Fibroblast of villous mesenchyme (primary cell): ENCODE results near the gene DNTT. TPM values are rescaled to one million over a fixed set of nuclear protein-coding genes. Genes with fewer than 3 reads are reported as not detected.

Experiments used
- DNase-seq: peaks from one replicate; pipeline ENCODE4 v3.0.0-alpha.2; 2010; ENCODE audit warnings: low read depth
- H3K4me3 ChIP-seq: 2 replicates; pipeline ENCODE4 v1.5.1; 2011; ENCODE audit warnings: low read depth, mild to moderate bottlenecking, low read length
- CTCF ChIP-seq: IDR thresholded peaks from 2 replicates; pipeline ENCODE4 v1.5.1; 2012; ENCODE audit warnings: low read depth, mild to moderate bottlenecking, low read length; ENCODE audit not compliant: insufficient read depth
- total RNA-seq: library from RNA; depleted of rRNA; stranded (reverse); fragments of >200 nt; gene quantifications from 2 replicates; pipeline ENCODE4 v1.2.3, GENCODE V29; 2012

Gene DNTT
- total RNA-seq, 1 donor, result not detected

- no peak overlapping the region for H3K4me3 ChIP-seq
- TF ChIP-seq CTCF, result no peak
- DNase-seq, result no peak
Observed at GRCh38 chr10:96352582-96352981, 48.3 kb downstream of the DNTT start.

DNA sequence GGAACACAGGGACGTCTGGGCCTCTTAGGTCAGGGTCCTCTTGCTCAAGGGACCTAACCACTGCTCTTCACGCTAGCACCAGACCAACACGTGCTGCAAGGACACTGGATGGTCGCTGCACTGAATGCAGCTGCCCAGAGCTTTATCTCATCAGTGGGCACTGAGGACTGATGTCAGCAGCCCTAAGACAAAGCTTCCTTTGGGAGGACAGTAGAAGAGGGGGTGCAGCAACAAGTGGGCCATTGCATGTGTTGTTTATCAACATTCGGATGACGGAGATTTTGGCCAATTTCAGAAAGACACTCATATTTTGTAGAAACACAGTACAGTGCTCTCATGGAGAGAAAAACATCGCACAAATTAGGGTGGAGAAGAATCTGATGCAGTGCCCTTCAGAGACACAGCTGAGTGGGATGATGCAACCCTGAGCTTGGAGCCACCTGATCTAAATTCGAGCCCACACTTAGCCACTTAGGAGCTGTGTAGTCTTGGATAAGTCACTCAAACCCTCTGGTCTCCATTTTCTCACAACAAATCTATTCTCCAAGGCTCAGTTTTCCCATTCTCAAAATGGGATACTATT is 52.9 kb downstream of the DNTT start:
- DNase-seq, result no peak
- TF ChIP-seq CTCF, result no peak

GRCh38 chr10:96358851-96359540 is 54.8 kb downstream of the DNTT start, which contains the start of gene OPALIN:
TSS of gene OPALIN (minus strand) at chr10:96359002. CDS start at chr10:96358896, 106 bp downstream.
- DNase-seq, result no peak
- no peak for TF ChIP-seq CTCF

More for the DNA sequence above, 52.9 kb downstream of the DNTT start:
- H3K4me3 ChIP-seq, result no peak overlapping the region

DNA sequence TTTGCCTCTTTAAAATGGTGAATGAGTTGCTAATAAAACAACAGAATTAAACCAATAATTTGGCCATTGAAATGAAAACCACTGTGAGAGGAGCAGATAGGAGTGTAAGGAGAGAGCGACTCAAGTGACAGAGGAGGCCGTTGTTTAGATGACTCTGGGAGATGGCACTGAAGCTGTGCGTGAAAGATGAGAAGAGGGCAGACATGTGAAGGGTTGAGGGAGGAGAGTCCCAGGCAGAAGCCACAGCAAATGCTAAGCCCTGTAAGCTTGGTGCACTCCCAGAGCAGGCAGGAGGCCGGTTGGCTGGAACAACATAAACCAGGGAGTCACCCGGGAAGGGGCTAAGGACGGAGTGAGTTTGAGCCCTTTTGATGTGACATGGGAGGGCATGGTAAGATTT is 55.4 kb downstream of the DNTT start:
- no peak for TF ChIP-seq CTCF
- H3K4me3 ChIP-seq, result no peak overlapping the region
- no peak for DNase-seq

More at GRCh38 chr10:96358851-96359540, 54.8 kb downstream of the DNTT start, which contains the start of gene OPALIN:
- no peak within 1 kb of the TSS for H3K4me3 ChIP-seq

GRCh38 chr10:96360331-96360730 is 56.1 kb downstream of the DNTT start:
- no peak for TF ChIP-seq CTCF

DNA sequence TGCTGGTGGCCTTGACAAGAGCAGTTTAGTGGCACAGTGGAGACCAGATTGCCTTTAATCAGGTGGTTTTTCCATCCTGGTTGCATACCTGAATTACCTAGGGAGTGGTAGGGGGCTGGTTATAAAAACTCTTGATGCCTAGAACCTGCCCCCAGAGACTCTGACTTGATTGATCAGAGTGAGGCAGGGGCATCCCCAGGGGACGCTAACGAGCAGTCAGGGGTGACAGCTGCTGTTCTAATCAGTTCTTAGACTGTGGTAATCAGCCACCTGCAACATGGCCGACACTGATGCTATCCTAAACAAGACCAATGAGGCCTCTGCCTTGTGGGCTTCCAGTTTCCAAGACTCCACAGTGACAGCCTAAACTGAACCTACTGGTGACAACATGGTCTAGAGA is 56.5 kb downstream of the DNTT start:
- TF ChIP-seq CTCF, result no peak
- DNase-seq, result no peak
- H3K4me3 ChIP-seq, result no peak overlapping the region

More at GRCh38 chr10:96360331-96360730, 56.1 kb downstream of the DNTT start:
- no peak overlapping the region for H3K4me3 ChIP-seq
- DNase-seq, result no peak
